Nephron progenitor cell (in vitro differentiated cells): ENCODE results near the gene GNRHR.

Experiments used
- DNase-seq: peaks from one replicate; pipeline ENCODE4 v3.0.0; 2021
- H3K27ac Mint-ChIP-seq: 2 replicates; pipeline ENCODE4 v1.8.0; 2021; ENCODE audit warnings: mild to moderate bottlenecking, moderate library complexity, mixed read lengths
- H3K27me3 Mint-ChIP-seq: 2 replicates; pipeline ENCODE4 v1.8.0; 2021; ENCODE audit warnings: mild to moderate bottlenecking, low read depth, mixed read lengths; ENCODE audit not compliant: poor library complexity
- H3K36me3 Mint-ChIP-seq: 2 replicates; pipeline ENCODE4 v1.8.0; 2021; ENCODE audit warnings: low read depth, mixed read lengths
- H3K4me1 Mint-ChIP-seq: 2 replicates; pipeline ENCODE4 v1.8.0; 2021; ENCODE audit warnings: mixed read lengths
- H3K4me3 Mint-ChIP-seq: 2 replicates; pipeline ENCODE4 v1.8.0; 2021; ENCODE audit warnings: mild to moderate bottlenecking, moderate library complexity, mixed read lengths
- H3K9me3 Mint-ChIP-seq: 2 replicates; pipeline ENCODE4 v1.8.0; 2021; ENCODE audit warnings: mild to moderate bottlenecking, moderate library complexity, mixed read lengths
- TF ChIP-seq, protein P1 (sequence below): fragments of 200-600 bp; sonication (generic); IDR thresholded peaks from 2 replicates; pipeline ENCODE4 v1.5.0; 2021; ENCODE audit warnings: antibody characterized with exemption

GNRHR gene

DNA sequence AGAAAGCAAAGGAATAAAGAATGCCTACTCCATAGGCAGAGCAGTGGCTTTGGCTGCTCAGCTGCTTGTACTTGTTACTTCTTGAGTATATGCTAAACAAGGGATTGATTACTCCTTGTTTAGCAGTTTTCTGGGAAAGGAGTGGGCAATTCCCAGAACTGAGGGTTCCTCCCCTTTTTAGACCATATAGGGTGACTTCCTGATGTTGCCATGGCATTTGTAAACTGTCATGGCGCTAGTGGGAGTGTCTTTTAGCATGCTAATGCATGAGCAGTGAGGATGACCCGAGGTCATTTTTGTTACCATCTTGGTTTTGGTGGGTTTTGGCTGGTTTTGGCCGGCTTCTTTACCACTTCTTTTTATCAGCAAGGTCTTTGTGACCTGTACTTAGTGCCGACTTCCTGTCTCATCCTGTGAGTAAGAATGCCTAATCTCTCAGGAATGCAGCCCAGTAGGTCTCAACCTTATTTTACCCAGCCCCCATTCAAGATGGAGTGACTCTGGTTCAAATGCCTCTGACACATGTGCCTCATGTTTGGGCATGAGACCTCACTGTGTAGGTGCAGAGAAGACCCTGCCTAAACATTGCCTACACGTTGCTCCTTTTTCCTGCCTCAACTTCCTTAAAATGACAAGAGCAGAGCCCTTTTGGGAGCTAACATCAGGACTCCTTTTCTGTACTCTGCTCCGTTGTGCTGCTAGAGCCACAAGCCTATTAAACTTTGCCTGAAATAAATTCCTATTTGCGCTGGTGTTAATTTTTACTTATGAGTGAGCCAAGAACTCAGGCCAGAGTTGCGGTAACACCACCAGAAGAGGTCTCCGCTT, 32.2 kb downstream of the GNRHR start:
- Mint-ChIP-seq H3K4me3 (no peak overlapping the region), H3K4me1 (peaks cover 3% of the 10 kb centered on the region), H3K36me3 (peaks cover 33% of the 10 kb centered on the region), H3K27me3 (no peaks in the 10 kb centered on the region), H3K27ac (no peak overlapping the region), H3K9me3 (peaks cover 2% of the 10 kb centered on the region)
- TF ChIP-seq, protein P1, sequence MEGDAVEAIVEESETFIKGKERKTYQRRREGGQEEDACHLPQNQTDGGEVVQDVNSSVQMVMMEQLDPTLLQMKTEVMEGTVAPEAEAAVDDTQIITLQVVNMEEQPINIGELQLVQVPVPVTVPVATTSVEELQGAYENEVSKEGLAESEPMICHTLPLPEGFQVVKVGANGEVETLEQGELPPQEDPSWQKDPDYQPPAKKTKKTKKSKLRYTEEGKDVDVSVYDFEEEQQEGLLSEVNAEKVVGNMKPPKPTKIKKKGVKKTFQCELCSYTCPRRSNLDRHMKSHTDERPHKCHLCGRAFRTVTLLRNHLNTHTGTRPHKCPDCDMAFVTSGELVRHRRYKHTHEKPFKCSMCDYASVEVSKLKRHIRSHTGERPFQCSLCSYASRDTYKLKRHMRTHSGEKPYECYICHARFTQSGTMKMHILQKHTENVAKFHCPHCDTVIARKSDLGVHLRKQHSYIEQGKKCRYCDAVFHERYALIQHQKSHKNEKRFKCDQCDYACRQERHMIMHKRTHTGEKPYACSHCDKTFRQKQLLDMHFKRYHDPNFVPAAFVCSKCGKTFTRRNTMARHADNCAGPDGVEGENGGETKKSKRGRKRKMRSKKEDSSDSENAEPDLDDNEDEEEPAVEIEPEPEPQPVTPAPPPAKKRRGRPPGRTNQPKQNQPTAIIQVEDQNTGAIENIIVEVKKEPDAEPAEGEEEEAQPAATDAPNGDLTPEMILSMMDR = no peak
- no peak for DNase-seq

DNA sequence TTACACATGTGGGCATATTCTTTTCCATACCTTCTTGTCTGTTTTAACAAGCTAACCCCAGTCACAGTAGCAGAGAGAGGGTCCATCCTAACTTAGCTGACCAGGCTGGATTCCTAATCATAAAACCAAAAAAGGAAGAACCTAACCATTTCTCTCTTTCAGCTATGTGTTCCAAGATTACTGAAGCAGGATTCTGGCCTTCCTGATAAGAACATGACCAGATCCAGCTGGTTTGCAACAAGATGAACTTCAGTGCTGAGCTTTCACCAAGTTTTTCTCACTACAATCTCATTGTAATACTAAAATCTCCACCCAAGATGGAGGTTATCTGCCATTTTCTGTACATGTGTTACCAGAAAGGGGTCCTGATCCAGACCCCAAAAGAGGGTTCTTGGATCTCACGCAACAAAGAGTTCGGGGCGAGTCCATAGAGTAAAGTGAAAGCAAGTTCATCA, 32.8 kb downstream of the GNRHR start:
- Mint-ChIP-seq H3K27me3 (no peaks in the 10 kb centered on the region), H3K9me3 (no peaks in the 10 kb centered on the region), H3K4me1 (no peaks in the 10 kb centered on the region), H3K36me3 (peaks cover 39% of the 10 kb centered on the region), H3K4me3 (no peak overlapping the region), H3K27ac (no peak overlapping the region)
- TF ChIP-seq, protein P1 = no peak
- no peak for DNase-seq

DNA sequence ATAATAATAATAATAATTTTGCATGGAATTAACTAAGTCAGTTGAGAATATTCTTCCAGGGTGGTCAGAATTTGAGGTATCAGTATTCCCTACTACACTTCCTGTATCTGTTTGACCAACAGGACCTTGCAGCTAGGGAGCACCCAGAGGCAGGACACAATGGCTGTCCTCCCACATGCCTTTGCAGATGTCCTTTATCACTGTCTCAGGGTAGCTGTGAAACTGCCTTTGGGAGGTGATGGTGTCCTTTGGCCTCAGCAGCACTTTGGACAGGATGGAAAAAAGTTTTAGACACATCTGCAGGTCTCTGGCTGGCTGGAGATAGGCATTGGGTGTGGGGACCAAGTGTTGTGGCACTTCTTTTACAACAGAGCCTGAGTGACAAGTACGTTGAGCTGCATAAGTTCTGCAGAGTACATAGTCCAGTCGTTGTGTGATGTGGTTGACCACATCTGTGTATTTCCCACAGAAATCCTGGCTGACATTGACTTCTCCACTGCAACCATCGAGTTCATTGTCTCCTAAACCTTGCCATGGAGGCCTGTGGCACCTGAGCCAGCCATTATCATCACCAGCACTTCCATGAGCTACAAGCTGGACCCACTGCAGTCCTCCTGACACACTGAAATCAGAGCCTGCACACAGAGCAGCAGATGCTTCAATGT, 34.1 kb downstream of the GNRHR start:
- H3K27me3 Mint-ChIP-seq = no peaks in the 10 kb centered on the region
- no peaks in the 10 kb centered on the region for H3K9me3 Mint-ChIP-seq
- no peaks in the 10 kb centered on the region for H3K4me1 Mint-ChIP-seq
- no peak overlapping the region for H3K4me3 Mint-ChIP-seq
- DNase-seq = no peak
- no peak overlapping the region for H3K27ac Mint-ChIP-seq
- TF ChIP-seq, protein P1 = no peak
- peaks cover 47% of the 10 kb centered on the region for H3K36me3 Mint-ChIP-seq

DNA sequence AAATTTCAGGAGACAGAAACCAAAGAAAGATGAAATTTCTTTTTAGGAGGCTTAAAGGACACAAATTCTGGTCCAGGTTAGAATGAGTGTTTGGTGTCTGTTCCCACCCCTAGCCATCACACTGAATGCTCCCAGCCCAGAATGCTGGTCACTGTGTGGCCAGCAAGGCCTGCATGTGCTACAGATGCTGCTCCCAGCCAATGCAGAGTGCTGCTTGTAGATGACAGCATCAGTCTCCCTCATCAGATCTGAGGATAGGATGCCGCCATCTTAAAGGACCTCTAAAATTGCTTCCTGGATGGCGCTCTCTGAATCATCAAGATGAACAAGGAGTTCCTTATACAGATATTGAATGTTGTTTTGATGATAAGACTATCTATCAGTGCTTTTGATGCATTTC, 35.3 kb downstream of the GNRHR start:
- Mint-ChIP-seq H3K4me1 (peaks cover 10% of the 10 kb centered on the region), H3K4me3 (no peak overlapping the region), H3K27me3 (no peaks in the 10 kb centered on the region), H3K9me3 (no peaks in the 10 kb centered on the region), H3K27ac (no peak overlapping the region), H3K36me3 (peaks cover 53% of the 10 kb centered on the region)
- no peak for DNase-seq
- TF ChIP-seq, protein P1 = no peak

DNA sequence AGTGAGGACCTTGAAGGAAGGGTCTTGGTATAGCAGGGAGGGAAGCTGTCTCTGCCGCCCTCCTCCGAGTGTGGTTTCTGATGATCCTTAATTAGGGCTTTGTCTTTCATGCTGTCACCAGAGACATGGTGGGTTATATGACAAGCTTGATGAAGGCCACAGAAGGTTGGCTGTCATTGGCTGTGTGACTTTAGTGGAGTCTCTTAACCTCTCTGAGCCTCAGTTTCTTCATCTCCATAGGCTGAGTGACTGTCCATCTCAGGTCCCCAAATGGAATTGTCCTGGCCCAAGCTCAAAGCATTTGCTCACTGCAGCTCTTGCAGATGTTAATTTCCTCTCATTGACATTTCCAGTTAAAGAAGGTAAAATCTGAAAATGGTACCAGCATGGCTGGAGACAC, 36.6 kb downstream of the GNRHR start:
- Mint-ChIP-seq H3K27ac (no peak overlapping the region), H3K36me3 (peaks cover 47% of the 10 kb centered on the region), H3K27me3 (peaks cover 4% of the 10 kb centered on the region), H3K9me3 (no peaks in the 10 kb centered on the region), H3K4me3 (no peak overlapping the region), H3K4me1 (peaks cover 21% of the 10 kb centered on the region)
- DNase-seq = no peak
- TF ChIP-seq, protein P1 = no peak
